ENCODE data around the gene TBRG1.
A peak's percentile ranks its signal among the peaks of the same experiment; 100 is the strongest.

The TBRG1 gene

DNA sequence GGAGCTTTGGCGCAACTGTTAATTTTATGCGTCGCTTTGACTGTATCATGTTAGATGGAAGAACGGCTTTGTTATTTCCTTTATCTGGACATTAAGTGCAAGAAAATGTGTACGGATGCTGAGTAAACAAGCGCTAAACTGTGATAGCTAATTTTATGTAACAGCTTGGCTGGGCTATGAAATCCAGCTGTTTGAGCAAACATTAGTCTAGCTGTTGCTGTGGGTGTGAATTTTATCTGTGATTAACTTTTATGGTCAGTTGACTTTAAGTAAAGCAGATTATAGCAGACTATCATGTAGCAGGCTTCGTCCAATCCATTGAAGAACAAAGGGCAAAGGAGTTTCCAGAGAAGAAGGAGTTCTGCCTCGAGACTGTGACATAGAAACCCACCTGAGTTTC lies 38.9 kb upstream of the TBRG1 start:
- Histone ChIP-seq H3K4me1 (no peaks in the 10 kb centered on the region), H3K27me3 (peaks cover 48% of the 10 kb centered on the region), H3K9me3 (no peaks in the 10 kb centered on the region), H3K36me3 (no peaks in the 10 kb centered on the region), H3K4me3 (ENCODE audit: low read depth, low read length) (no peak overlapping the region)
- TF ChIP-seq, protein P1, sequence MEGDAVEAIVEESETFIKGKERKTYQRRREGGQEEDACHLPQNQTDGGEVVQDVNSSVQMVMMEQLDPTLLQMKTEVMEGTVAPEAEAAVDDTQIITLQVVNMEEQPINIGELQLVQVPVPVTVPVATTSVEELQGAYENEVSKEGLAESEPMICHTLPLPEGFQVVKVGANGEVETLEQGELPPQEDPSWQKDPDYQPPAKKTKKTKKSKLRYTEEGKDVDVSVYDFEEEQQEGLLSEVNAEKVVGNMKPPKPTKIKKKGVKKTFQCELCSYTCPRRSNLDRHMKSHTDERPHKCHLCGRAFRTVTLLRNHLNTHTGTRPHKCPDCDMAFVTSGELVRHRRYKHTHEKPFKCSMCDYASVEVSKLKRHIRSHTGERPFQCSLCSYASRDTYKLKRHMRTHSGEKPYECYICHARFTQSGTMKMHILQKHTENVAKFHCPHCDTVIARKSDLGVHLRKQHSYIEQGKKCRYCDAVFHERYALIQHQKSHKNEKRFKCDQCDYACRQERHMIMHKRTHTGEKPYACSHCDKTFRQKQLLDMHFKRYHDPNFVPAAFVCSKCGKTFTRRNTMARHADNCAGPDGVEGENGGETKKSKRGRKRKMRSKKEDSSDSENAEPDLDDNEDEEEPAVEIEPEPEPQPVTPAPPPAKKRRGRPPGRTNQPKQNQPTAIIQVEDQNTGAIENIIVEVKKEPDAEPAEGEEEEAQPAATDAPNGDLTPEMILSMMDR (IDR thresholded peaks at IDR 0.05; ENCODE audit: low read depth, low read length), result no peak
- DNase-seq, result no peak

DNA sequence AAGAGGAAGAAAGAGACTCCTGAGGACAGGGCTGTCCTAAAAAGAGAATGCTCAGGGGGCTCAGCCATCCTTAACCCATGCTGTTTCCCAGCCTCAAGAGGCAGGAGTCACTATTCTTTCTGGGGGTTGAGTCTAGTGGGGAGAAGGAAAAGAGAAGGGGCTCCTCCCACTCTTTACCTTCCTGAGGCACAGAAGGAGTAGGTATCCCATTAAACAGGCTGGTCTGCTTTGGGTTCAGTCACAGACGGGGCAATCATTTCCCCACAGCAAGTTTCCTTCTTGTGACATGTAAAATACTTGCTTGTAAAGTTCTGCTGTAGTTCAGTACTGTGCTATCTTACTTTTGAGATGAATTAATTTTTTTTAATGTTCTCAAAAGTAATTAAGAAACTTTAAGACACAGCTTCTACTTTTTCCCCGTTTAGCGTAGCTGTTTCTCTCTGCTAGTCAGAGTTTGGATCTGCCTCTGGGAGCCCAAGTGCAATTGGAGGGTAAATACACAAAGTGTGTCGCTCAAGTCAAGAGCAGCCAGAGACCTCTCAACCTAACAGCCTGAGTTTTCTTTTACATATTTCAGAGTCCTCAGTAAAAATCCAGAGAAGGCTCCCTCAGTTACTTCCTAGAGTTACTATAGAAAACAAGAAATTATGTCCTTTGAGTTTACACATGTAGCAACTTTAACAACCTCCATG lies 37.8 kb upstream of the TBRG1 start:
- no peaks in the 10 kb centered on the region for H3K4me1 ChIP-seq
- no peak for DNase-seq
- H3K36me3 ChIP-seq, result no peaks in the 10 kb centered on the region
- H3K9me3 ChIP-seq, result no peaks in the 10 kb centered on the region
- TF ChIP-seq, protein P1 (IDR thresholded peaks at IDR 0.05; ENCODE audit: low read depth, low read length), result no peak
- no peak overlapping the region for H3K4me3 ChIP-seq (ENCODE audit: low read depth, low read length)
- peaks cover 55% of the 10 kb centered on the region for H3K27me3 ChIP-seq

DNA sequence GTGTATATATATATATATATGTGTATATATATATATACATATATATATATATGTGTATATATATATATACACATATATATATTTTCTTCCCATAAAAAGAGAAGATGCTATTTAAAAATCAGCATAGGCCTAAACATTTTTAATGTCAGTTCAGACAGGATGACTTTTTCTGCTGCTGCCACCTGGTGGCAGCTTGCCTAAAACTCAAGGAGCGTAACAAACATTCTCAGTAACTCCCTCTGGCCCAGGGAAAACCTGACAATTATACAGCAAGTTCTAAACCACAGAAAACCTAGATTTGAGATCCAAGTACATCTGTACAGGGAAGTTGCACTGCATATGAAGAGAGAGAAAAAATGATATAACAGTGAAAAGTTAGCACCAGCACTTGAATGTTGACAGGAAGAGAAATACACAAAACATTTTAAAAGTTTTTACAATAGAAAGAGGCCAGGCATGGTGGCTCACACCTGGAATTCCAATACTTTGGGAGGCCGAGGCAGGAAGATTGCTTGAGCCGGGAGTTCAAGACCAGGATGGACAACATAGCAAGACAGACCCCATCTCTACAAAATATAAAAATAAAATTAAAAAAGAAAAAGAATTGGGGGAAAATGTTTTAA lies 36.3 kb upstream of the TBRG1 start:
- Histone ChIP-seq H3K36me3 (no peaks in the 10 kb centered on the region), H3K9me3 (no peaks in the 10 kb centered on the region), H3K4me3 (ENCODE audit: low read depth, low read length) (no peak overlapping the region), H3K4me1 (no peaks in the 10 kb centered on the region), H3K27me3 (peaks cover 70% of the 10 kb centered on the region)
- DNase-seq, result peak; percentile 64
- TF ChIP-seq, protein P1 (IDR thresholded peaks at IDR 0.05; ENCODE audit: low read depth, low read length), result peak; percentile 77

DNA sequence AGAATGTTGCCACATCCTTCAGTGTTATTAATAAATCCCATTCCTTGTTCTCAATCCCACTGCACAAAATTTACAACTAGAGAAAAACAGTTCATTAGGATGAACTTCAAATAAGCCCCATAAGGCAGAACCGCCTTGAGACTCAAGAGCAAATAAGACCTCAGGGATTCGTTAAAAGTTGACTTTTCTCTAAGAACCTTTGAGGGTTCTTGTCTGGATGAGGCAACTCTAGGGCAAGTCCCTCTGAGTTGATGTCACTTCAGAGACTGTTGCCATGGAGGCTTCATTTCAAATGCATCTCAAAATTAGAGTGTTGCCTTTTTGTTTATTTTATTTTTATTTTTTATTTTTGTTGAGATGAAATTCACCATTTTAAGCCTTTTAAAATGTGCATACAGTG lies 31.2 kb upstream of the TBRG1 start:
- H3K9me3 ChIP-seq, result no peaks in the 10 kb centered on the region
- H3K27me3 ChIP-seq, result peaks cover 73% of the 10 kb centered on the region
- TF ChIP-seq, protein P1 (IDR thresholded peaks at IDR 0.05; ENCODE audit: low read depth, low read length), result no peak
- H3K36me3 ChIP-seq, result no peaks in the 10 kb centered on the region
- no peak overlapping the region for H3K4me3 ChIP-seq (ENCODE audit: low read depth, low read length)
- no peak for DNase-seq
- no peaks in the 10 kb centered on the region for H3K4me1 ChIP-seq

DNA sequence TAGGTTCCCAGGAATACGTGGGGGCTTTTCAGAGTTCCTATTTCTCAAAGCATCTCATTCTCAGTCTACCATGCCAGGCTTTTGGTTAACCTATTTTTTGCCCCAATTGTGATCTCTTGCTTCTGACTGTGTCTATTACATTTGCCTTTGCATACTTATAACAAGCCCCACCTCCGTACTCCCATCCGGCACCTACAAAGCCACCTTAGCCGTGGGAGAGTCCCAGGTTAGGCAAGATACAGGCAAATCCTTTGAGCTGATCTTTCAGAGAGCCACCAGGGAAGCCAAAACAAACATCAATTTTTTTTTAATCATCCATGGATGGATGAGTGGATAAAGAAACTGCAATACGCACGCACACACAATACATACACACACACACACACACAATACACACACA lies 30.0 kb upstream of the TBRG1 start:
- Histone ChIP-seq H3K9me3 (no peaks in the 10 kb centered on the region), H3K4me1 (no peaks in the 10 kb centered on the region), H3K4me3 (ENCODE audit: low read depth, low read length) (no peak overlapping the region), H3K27me3 (peaks cover 71% of the 10 kb centered on the region), H3K36me3 (no peaks in the 10 kb centered on the region)
- TF ChIP-seq, protein P1 (IDR thresholded peaks at IDR 0.05; ENCODE audit: low read depth, low read length), result no peak
- DNase-seq, result no peak

DNA sequence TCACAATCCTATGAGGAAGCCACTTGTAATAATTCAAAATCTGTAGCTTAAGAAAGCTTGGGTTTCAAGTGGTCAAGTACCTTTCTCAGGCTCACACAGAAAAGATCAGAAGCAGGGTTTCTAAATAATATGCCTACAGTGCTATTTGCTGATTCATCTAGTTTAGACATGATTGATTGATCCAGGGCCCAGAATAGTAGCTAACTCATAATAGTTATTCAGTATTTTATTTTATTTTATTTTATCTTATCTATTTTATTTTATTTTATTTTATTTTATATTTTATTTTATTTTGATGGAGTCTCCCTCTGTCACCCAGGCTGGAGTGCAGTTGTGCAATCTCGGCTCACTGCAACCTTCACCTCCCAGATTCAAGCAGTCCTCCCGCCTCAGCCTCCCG lies 27.4 kb upstream of the TBRG1 start:
- TF ChIP-seq, protein P1 (IDR thresholded peaks at IDR 0.05; ENCODE audit: low read depth, low read length), result no peak
- no peaks in the 10 kb centered on the region for H3K36me3 ChIP-seq
- peaks cover 50% of the 10 kb centered on the region for H3K27me3 ChIP-seq
- DNase-seq, result no peak
- no peaks in the 10 kb centered on the region for H3K4me1 ChIP-seq
- H3K9me3 ChIP-seq, result no peaks in the 10 kb centered on the region
- H3K4me3 ChIP-seq (ENCODE audit: low read depth, low read length), result no peak overlapping the region
